ENCODE results near the gene CCL14.
A peak's percentile ranks its signal among the peaks of the same experiment; 100 is the strongest.
"Not testable (repeated sequence)": the region's sequence is repeated elsewhere in the genome, so short reads cannot be mapped to it uniquely, and the experiment has no call there.

CCL14 gene

DNA sequence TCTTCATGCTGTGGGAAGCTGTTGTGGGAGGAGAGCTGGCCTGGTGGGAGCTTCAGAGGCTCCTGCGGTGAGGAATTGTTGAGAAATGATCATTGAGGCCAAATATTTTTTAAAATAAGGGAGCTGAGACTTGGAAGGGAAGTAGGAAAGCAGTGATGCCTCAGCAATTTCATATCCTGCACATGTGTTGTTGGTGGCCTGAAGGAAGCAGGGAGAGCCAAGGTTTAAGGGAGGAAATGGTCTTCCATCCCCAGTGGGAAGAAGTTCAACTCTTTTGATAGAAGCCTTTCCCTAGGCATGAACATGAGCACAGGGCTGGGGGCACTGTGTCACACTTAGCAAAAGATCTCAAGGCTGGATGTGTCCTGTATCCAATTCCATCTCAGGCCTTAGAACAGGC lies at the start of gene CCL14:
TSS of gene CCL14 (minus strand) at position 87 of the 400 bp plus-strand sequence. CDS start at position 7, 80 bp downstream.
- DNase-seq, result no peak

DNA sequence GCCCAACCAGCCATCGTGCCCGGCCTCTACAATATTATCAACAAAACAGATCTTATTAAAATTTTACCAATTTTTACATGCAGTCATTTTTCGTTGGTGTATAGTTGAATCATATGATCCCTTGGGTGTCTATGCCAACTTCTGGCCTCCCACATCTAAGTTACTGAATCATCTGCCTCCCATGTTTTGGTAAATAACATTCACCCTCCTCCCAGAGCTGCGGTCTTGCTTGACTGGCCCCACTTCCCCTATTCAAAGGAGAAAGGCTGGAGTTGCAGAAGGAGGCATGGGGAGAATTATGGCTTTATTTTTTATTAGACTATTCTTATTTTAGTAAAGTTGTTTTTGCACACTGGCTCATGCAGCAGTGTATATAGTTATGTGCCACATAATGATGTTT lies 49.7 kb upstream of the CCL14 start:
- no peak for DNase-seq

DNA sequence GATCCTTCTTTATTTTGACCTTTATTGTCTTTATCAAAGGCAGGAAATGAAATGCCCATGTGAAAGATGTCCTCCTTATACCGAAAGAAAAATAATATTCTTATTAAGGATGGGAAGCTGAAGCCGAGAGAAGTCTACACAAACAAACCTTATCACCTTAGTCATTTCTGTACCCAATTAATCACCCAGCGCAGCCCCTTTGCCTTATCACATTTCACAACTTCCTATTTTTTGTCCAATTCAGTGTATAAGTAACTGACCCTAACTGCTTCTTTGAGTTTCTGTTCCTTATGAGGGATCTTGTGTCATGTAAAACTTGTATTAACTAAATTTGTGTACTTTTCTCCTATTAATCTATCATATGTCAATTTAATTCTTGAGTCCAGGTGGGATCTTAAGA lies 47.6 kb upstream of the CCL14 start:
- no peak for DNase-seq

DNA sequence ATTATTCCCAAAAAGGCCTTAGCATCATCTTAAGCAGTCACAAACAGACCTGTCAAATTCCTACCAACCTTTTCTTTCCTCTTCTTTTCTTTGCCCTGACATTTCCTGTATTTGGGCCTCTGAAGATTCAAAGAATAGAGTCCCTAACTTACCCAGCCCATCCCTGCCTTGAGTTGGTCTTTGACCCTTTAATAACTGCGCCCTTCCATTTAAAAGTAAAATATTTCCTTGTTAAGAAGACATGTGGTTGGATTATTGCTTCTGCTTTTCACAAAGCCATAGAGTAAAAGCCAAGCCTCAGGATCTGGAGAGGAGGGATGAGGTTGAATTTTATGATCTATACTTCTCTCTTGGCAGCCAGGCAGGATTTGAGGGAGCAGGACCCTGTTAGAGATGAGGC lies 44.4 kb upstream of the CCL14 start:
- DNase-seq, result no peak

DNA sequence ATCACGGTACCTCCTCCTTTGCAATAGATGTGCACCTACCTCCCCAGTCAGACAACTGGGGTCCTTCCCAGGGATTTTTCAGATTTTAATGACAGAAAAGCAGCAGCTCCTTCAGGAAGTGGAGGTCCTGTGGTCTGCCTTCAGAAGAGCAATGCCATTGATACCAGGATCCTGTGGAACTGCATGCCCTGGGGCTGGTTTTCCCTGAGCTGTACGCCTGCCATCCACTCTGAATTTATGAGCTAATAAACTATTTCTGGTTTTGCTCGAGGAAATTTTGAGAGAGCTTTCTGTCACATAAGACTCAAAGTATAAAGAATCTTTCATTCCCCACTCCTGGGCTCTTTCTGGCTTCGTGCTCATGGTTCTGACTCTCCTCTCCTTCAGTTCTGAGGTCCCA lies 41.2 kb upstream of the CCL14 start:
- no peak for DNase-seq

DNA sequence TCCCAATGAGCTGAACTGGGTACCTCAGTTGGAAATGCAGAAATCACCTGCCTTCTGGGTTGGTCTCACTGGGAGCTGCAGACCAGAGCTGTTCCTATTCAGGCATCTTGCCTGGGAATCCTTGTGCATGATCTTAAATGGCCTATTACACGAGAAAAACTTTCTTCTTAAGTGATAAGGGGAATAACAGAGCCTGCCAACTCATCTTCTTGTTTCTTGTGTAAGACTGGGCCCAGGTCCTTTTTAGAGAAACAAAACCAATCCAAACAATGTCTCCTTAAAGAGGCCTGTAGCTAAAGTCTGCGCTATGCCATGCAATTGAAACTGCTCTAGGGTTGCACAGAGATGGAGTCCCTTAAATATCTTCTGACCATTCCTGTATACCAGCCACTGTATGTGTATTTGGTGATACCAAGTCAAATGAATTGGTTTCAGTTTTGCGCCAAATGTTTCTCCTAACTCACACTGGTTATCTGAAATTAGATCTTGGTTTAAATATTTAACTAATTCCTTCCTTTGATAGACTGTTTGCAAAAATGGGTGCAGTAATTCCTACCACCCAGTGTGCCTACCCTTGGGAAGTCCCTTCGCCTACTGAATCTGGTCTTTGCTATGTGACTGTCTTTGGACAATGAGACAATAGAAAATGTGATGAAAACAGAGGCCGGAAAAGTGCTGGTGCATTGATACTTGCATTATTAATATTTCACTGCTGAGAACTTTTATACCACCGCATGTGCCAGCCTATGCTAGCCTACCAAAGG lies 37.8 kb upstream of the CCL14 start:
- no peak for DNase-seq

DNA sequence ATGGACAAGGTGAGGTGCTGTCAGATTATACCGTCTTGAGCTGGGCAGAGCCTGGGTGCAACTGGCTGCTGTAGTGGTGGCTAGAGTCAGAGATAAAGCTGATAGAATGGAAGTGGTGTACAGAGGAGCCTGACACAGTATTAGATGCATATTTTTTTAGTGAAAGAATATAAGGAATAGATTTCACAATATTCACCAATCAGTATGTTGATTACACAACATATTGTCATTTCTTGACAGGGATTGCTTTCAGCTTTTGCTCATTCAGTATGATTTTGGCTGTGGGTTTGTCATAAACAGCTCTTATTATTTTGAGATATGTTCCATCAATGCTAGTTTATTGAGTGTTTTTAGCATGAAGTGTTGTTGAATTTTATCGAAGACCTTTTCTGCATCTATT lies 32.9 kb upstream of the CCL14 start:
- no peak for DNase-seq

DNA sequence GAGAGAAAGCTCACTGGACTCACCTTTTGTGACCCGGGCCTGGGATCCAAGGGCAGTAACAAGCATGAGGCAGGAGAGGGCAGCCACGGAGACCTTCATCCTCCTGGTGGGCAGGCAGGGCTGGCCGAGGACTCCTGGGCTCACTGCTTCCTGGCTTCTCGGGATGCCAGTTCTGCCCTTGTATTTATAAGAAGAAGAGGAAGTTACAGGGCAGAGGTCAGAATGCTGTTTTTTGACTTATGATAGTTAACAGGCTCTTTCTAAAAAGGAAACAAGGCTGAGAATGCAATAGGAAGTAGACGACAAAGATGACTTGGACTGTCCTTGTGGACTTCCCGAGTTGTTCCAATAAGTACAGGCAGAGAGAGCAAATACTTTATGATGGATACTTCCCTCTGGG lies 31.3 kb upstream of the CCL14 start, which contains the start of gene CCL23:
TSS of gene CCL23 (minus strand) at position 174 of the 400 bp plus-strand sequence. CDS start at position 99, 75 bp downstream.
- no peak for DNase-seq

DNA sequence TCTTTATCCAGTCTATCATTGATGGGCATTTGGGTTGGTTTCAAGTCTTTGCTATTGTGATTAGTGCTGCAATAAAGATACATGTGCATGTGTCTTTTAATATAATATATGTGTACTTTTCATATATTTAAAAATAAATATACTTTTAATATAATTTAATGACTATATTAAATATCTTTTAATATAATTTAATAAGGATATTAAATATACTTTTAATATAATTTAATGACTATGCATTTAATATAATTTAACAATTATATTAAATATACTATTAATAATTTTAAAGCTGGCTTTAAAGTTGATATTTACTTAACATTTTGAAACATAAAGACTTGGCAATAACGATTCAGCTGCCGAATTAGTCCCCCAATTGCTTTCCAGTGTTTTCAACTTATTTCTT lies 30.0 kb upstream of the CCL14 start:
- no peak for DNase-seq

DNA sequence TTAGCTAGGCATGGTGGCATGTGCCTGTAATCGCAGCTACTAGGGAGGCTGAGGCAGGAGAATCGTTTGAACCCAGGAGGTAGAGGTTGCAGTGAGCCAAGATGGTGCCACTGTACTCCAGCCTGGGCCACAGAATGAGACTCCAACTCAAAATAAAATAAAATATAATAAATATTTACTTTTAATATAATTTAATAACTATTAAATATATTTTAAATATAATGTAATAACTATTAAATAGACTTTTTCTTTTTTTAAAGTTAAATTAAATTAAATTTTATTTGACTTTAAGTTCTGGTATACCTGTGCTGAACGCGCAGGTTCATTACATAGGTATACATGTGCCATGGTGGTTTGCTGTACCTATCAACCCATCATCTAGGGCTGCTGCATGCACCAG lies 29.4 kb upstream of the CCL14 start:
- DNase-seq, result not testable (repeated sequence)

DNA sequence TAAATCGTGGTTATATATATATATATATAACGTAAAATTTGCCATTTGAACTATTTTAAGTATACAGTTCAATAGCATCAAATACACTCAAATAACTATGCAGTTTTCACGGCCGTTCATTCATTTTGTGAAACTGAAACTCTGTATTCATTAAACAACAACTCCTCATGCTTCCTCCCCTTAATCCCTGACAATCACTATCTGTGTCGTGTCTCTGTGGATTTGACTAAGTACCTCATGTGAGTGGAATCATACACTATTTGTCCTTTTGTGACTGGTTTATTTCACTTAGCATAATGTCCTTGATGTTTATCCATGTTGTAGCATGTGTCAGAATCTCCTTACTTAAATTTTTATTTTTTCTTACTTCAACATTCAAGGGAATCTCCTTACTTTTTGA lies 28.4 kb upstream of the CCL14 start:
- DNase-seq, result no peak

DNA sequence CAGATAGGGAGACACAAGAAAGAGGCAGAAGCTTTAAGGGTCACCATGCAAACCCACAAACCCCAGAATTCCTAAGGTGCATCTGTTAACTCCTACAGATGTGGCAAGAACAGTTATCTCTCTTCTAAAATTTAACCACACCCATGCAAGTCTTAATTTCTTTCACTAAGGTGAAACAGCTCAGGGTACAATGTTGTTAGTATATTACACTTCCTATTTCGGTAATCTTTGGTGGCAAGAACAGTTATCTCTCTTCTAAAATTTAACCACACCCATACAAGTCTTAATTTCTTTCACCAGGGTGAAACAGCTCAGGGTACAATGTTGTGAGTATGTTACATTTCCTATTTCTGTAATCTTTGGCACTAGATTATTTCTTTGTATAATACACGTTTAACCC lies 24.7 kb upstream of the CCL14 start:
- no peak for DNase-seq

DNA sequence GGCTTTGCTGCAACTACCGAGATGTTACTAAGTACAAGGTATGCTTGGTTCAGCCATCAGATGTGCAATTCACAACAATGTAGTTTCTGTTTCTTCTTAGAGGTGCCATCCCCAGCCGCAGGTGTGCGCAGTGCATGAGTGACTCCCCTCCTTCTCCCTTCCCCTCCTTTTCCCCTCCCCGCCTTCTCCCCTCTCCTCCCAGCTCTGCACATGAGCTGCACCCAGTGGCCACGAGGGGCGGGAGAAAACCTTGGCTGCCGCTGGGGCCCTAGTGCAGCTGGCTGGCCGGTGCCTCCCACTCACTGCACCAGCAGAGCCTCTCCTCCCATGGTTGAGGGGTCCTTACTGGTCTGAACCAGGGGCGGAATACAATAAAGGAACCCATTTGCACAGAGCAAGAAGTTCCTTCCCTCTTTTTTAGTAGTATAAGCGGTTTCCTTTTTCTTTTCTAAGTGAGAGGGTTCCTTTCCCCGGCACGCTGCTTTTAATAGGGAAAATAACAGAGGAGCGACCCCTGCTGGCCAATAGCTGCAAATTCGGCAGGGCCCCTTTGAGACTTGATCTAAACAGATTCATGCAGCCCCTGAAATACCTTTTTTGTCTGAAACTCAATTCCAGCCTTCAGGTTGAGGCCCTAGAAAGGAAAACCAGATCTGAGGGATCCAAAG lies 22.6 kb upstream of the CCL14 start:
- DNase-seq, result peak in 1 of 2 donors; percentile 15

DNA sequence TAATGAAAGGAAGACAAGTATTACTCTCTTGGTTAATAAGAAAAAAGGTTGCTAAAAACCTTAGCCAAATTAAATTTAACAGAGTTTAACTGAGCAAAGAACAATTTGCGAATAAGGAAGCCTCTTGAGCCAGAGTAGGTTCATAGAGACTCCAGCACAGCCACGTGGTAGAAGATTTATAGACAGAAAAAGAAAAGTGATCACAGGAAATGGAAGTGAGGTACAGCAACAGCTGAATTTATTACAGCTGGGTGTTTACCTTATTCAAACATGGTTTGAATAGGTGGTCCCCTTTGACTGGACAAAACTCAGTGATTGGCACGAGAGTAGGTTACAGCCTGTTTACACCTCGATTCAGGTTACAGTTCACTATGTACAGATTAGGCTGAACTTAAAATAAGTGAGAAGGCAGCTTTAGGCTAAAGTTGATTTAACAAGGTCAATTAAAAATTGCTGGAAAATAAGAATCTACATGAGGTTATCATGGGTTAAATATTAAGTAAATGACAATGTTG lies 18.1 kb upstream of the CCL14 start:
- no peak for DNase-seq

DNA sequence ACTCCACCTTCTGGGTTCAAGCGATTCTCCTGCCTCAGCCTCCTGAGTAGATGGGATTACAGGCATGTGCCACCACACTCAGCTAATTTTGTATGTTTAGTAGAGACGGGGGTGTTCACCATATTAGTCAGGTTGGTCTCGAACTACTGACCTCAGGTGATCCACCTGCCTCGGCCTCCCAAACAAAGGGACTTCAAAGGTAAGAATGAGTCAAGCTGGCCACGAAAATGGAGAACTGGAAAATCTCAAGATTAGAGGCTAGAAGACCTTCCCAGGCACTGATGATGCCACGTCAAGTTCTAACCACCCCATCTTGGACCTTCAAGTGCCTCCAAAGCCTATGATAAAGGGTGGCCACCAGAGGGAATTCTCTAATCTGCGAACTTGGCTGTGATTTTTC lies 16.1 kb upstream of the CCL14 start:
- DNase-seq, result no peak

DNA sequence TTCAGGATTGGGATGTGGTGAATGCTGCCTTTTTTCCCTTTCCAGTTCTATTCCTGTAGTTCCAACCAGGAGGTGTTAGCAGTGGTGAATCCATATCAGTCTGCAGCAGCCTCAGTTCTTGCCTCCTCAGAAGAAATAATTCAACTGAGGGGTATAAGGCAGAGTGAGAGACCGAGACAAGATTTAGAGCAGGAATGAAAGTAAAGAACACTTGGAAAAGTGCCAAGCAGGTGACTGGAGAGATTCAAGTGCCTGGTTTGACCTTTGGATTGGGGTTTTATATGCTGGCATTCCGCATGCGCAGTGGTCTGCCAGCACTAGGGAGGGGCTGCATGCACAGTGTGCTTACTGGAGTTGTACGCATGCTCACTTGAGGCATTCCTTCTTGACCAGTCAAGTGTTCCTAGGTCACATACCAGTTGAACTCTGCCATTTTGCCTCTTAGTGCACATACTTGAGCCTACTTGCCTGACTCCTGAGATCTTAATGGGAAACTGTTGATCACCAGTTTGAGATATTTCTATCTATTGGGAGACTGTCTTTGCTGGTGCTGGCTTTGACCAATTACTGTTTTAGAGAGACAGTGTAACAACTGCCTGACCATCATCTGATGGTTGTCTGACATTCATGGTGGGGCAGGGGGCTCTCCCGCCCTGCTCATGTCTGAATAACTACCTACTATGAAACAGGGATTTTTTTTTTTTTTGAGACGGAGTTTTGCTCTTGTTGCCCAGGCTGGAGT lies 15.5 kb upstream of the CCL14 start:
- no peak for DNase-seq

DNA sequence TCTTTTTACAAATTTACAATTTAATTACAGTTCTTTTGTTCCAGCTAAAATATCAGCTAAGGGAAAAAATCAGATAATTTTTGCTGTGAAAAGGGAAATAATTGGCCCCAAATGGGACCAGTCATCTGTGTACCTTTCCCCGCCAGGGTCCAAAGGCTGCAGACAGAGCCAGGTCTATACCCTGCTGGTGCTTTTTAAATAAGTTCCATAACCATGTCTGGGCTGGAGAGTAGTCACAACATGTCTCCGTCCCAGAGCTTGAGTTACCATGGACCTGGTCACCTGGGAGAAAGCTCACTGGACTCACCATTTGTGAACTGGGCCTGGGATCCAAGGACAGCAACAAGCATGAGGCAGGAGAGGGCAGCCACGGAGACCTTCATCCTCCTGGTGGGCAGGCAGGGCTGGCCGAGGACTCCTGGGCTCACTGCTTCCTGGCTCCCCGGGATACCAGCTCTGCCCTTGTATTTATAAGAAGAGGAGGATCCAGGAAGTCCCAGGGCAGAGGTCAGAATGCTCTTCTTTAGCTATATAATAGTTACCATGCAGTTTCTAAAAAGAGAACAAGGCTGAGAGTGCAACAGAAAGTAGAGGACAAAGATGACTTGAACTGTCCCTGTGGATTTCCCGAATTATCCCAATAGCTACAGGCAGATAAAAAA lies 14.7 kb upstream of the CCL14 start, which contains the start of gene CCL15:
TSS of gene CCL15 (minus strand) at position 444 of the 662 bp plus-strand sequence. CDS start at position 383, 61 bp downstream.
- no peak for DNase-seq

DNA sequence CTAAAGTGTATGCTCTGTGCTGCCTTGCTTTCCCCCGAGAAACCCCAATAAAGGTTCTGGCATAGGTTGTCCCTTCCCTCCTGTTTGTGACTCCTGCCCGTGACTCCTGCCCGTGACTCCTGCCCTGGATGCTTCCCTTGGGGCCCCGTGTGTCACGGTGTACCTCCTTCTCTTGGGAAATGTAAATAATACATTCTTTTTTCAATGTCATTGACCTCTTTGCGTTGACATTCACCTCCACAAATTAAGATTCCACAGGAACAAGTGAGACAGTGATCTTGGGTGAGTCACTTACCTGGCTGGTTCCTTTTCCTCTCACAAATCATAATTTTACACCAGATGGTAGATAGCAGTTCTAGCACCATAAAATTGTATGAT lies 14.2 kb upstream of the CCL14 start:
- no peak for DNase-seq

DNA sequence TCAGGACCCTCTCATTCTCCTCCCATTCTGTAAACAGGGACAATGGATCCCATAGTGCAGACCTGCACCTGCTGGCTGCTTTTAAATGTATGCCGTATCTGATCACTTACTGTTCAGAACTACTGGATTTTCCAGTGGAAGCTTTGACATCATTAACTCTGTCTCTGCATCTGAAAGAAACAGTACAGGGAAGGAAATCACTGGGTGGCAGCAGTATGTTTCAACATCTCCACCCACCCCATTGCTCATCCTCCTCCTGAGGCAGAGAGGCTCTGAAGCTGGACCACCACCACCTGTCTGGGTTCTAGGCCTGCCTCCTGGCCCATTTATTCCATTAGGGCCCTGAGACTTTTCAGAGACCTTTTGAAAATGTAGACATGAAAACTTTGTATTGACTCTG lies 12.2 kb upstream of the CCL14 start:
- DNase-seq, result no peak

DNA sequence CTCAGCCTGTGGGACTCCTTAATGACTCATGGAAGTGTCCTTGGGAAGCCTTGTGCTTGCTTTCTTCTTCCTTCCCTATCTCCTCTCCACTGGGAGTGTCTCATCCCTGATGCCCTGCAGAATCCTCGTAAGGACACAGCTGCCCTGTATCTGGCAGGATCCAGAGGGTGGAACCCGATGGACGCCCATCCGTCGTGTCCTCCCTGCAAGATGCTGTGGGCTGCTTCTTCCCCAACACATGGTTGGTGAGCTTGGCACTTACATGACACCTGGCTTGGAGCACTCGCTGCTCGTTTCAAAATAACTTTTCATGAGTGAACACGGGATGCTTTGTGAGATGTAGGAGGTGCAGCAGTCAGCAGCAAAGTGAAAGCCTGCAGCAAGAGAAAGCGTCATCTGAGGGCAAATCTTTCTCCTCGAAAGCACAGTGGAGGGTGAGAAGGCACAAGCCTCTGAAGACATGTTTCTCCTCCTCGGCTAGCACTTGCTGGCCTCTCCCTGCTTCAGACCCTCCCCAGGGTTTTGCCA lies 11.6 kb upstream of the CCL14 start:
- DNase-seq, result no peak

DNA sequence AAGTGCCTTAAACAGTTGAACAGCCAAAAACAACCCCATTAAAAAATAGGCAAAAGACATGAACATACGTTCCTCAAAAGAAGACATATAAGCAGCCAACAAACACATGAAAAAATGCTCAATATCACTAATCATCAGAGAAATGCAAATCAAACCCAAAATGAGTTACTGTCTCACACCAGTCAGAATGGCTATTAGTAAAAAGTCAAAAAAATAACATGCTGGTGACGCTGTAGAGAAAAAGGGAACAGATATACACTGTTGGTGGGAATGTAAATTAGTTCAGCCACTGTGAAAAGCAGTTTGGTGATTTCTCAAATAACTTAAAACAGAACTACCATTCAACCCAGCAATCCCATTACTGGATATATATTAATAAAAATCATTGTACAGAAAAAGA lies 8.8 kb upstream of the CCL14 start:
- not testable (repeated sequence) for DNase-seq

DNA sequence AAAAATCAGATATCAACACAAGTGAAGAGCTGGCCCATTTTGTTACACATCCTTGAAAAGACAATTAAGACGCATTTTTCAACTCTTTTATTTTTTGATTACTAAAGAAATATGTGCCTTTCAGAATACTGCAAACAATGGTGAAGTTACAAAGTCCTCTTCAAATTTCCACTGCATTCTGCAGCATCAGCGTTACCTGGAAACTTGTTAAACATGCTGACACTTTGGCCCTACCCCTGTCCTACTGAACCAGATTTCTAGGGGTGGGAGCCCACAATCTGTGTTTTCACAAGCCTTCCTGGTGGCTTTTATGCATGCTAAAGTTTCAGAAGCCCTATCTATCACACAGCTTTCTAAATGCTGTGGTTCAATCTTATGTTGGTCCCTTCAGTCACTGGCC lies 4.5 kb upstream of the CCL14 start:
- DNase-seq, result no peak

DNA sequence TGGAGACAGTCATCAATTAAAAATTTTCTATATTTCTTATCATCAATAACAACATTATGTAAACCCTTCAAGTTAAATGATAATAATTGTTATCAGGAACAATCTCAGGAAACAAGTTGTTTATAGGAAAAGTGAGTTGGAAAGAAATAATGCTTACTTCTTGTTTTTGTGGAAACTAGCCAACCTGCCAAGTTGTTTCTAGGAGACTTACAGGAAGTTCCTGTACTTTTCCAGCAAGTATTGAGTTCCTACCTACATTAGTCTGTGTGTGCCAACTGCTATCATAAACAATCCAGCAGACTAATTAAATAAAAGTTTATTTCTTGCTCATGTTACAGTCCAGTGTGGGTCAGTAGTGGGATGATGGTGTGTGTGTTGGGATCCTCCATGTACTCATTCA lies 1.6 kb upstream of the CCL14 start:
- no peak for DNase-seq

Measured in CD4-positive, alpha-beta T cell treated with Interleukin-4 for 1 hour (primary cell).